ENCODE data around the gene TERT. TPM values are rescaled to one million over a fixed set of nuclear protein-coding genes. Genes with fewer than 3 reads are reported as not detected.
"Not testable (repeated sequence)": the region's sequence is repeated elsewhere in the genome, so short reads cannot be mapped to it uniquely, and the experiment has no call there.

TERT gene
- polyA plus RNA-seq, 1 experiment, result not detected

- ChIA-PET CTCF (no interaction called here), POLR2A (no interaction called here)
- Histone ChIP-seq H3K4me3 (ENCODE audit: low read depth, low read length) (no peak overlapping the region), H3K36me3 (ENCODE audit: control insufficient read depth, insufficient read depth, low read length) (no peaks in the 10 kb centered on the region), H3K27me3 (ENCODE audit: control insufficient read depth, insufficient read depth, low read length) (no peaks in the 10 kb centered on the region)
- TF ChIP-seq, protein P1, sequence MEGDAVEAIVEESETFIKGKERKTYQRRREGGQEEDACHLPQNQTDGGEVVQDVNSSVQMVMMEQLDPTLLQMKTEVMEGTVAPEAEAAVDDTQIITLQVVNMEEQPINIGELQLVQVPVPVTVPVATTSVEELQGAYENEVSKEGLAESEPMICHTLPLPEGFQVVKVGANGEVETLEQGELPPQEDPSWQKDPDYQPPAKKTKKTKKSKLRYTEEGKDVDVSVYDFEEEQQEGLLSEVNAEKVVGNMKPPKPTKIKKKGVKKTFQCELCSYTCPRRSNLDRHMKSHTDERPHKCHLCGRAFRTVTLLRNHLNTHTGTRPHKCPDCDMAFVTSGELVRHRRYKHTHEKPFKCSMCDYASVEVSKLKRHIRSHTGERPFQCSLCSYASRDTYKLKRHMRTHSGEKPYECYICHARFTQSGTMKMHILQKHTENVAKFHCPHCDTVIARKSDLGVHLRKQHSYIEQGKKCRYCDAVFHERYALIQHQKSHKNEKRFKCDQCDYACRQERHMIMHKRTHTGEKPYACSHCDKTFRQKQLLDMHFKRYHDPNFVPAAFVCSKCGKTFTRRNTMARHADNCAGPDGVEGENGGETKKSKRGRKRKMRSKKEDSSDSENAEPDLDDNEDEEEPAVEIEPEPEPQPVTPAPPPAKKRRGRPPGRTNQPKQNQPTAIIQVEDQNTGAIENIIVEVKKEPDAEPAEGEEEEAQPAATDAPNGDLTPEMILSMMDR (IDR thresholded peaks at IDR 0.05; ENCODE audit: insufficient read depth, low read depth, low read length), result no peak
- no peak for DNase-seq (ENCODE audit: low read depth)
These were observed 9.0 kb downstream of the TERT start for GRCh38 chr5:1285883-1286291.

GRCh38 chr5:1285141-1285540 is 9.7 kb downstream of the TERT start:
- no peak overlapping the region for H3K4me3 ChIP-seq (ENCODE audit: low read depth, low read length)
- TF ChIP-seq, protein P1 (IDR thresholded peaks at IDR 0.05; ENCODE audit: insufficient read depth, low read depth, low read length), result no peak
- H3K27me3 ChIP-seq (ENCODE audit: control insufficient read depth, insufficient read depth, low read length), result no peaks in the 10 kb centered on the region
- no peaks in the 10 kb centered on the region for H3K36me3 ChIP-seq (ENCODE audit: control insufficient read depth, insufficient read depth, low read length)
- CTCF ChIA-PET, result interaction anchor here (1.4 kb wide), 1 partner anchor 18 kb away, joined by 5 read pairs; no protein-coding TSS in a partner anchor
- POLR2A ChIA-PET, result no interaction called here
- DNase-seq (ENCODE audit: low read depth), result no peak

DNA sequence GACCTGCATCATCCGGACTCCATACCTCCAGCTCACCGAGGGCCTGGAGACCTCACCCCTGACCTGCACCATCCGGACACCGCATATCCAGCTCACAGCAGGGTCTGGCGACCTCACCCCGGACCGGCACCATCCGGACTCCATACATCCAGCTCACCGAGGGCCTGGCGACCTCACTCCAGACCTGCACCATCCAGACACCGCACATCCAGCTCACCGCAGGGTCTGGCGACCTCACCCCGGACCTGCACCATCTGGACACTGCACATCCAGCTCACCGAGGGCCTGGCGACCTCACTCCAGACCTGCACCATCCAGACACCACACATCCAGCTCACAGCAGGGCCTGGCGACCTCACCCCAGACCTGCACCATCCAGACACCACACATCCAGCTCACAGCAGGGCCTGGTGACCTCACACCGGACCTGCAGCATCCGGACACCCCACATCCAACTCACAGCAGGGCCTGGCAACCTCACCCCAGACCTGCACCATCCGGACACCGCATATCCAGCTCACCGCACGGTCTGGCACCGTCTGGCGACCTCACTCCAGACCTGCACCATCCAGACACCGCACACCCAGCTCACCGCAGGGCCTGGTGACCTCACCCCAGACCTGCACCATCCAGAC is 10.4 kb downstream of the TERT start:
- CTCF ChIA-PET, result interaction anchor here (1.4 kb wide), 1 partner anchor 17 kb away, joined by 5 read pairs; no protein-coding TSS in a partner anchor
- H3K27me3 ChIP-seq (ENCODE audit: control insufficient read depth, insufficient read depth, low read length); H3K4me3 ChIP-seq (ENCODE audit: low read depth, low read length); DNase-seq (ENCODE audit: low read depth); POLR2A ChIA-PET; H3K36me3 ChIP-seq (ENCODE audit: control insufficient read depth, insufficient read depth, low read length): not testable (repeated sequence)

GRCh38 chr5:1283729-1284041 is 11.2 kb downstream of the TERT start:
- POLR2A ChIA-PET; H3K36me3 ChIP-seq (ENCODE audit: control insufficient read depth, insufficient read depth, low read length); DNase-seq (ENCODE audit: low read depth); H3K4me3 ChIP-seq (ENCODE audit: low read depth, low read length); H3K27me3 ChIP-seq (ENCODE audit: control insufficient read depth, insufficient read depth, low read length): not testable (repeated sequence)
- CTCF ChIA-PET, result interaction anchor here (0.7 kb wide), 1 partner anchor 20 kb away, joined by 4 read pairs; no protein-coding TSS in a partner anchor

DNA sequence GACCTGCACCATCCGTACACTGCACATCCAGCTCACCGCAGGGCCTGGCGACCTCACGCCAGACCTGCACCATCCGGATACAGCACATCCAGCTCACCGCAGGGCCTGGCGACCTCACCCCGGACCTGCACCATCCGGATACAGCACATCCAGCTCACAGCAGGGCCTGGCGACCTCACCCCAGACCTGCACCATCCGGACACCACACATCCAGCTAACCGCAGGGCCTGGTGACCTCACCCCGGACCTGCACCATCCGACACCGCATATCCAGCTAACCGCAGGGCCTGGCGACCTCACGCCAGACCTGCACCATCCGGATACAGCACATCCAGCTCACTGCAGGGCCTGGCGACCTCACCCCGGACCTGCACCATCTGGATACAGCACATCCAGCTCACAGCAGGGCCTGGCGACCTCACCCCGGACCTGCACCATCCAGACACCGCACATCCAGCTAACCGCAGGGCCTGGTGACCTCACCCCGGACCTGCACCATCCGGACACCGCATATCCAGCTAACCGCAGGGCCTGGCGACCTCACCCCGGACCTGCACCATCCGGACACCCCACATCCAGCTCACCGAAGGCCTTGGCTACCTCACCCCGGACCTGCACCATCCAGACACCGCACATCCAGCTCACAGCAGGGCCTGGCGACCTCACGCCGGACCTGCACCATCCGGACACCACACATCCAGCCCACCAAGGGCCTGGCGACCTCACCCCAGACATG is 11.7 kb downstream of the TERT start:
- H3K4me3 ChIP-seq (ENCODE audit: low read depth, low read length); DNase-seq (ENCODE audit: low read depth); POLR2A ChIA-PET; H3K36me3 ChIP-seq (ENCODE audit: control insufficient read depth, insufficient read depth, low read length); H3K27me3 ChIP-seq (ENCODE audit: control insufficient read depth, insufficient read depth, low read length): not testable (repeated sequence)
- CTCF ChIA-PET, result interaction anchor here (0.7 kb wide), 1 partner anchor 20 kb away, joined by 4 read pairs; no protein-coding TSS in a partner anchor

- H3K36me3 ChIP-seq (ENCODE audit: control insufficient read depth, insufficient read depth, low read length), result no peaks in the 10 kb centered on the region
- H3K4me3 ChIP-seq (ENCODE audit: low read depth, low read length), result no peak overlapping the region
- POLR2A ChIA-PET, result no interaction called here
- H3K27me3 ChIP-seq (ENCODE audit: control insufficient read depth, insufficient read depth, low read length), result no peaks in the 10 kb centered on the region
- TF ChIP-seq, protein P1 (IDR thresholded peaks at IDR 0.05; ENCODE audit: insufficient read depth, low read depth, low read length), result no peak
- no peak for DNase-seq (ENCODE audit: low read depth)
- CTCF ChIA-PET, result interaction anchor here (0.6 kb wide), 1 partner anchor 64 kb away, joined by 3 read pairs; no protein-coding TSS in a partner anchor
These were observed 12.5 kb downstream of the TERT start for GRCh38 chr5:1282131-1282992.

Measured in BJ (cell line).